Hematopoietic multipotent progenitor cell treated with erythropoietin and hydrocortisone succinate and interleukin-3 and kit ligand, for 15 days (in vitro differentiated cells): ENCODE data around the gene SOX12.
"Not testable (repeated sequence)": the region's sequence is repeated elsewhere in the genome, so short reads cannot be mapped to it uniquely, and the experiment has no call there.

Experiments used
- DNase-seq: peaks from one replicate; pipeline ENCODE4 v3.0.0-alpha.2; 2015; ENCODE audit warnings: low spot score

Gene SOX12

GRCh38 chr20:328975-329695, 3.8 kb downstream of the SOX12 start:
- DNase-seq = no peak

DNA sequence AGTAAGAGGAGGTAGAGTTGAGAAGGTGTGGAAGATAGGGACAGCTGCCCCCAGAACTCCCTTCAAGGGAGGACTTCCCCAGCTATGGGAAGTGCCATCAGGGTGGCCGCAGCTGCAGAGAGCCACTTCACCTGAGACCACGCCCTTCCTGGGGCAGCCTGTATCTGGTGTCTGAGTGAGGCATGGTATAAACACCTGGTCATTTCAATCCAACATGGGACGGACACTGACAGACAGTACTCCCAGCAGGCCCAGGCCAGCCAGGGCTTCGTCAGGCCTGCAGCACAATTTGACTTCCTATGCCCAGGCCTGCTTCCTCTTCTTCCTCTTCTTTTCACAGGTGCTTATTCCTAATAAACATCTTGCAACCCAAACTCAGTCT, 4.5 kb downstream of the SOX12 start:
- DNase-seq = no peak

DNA sequence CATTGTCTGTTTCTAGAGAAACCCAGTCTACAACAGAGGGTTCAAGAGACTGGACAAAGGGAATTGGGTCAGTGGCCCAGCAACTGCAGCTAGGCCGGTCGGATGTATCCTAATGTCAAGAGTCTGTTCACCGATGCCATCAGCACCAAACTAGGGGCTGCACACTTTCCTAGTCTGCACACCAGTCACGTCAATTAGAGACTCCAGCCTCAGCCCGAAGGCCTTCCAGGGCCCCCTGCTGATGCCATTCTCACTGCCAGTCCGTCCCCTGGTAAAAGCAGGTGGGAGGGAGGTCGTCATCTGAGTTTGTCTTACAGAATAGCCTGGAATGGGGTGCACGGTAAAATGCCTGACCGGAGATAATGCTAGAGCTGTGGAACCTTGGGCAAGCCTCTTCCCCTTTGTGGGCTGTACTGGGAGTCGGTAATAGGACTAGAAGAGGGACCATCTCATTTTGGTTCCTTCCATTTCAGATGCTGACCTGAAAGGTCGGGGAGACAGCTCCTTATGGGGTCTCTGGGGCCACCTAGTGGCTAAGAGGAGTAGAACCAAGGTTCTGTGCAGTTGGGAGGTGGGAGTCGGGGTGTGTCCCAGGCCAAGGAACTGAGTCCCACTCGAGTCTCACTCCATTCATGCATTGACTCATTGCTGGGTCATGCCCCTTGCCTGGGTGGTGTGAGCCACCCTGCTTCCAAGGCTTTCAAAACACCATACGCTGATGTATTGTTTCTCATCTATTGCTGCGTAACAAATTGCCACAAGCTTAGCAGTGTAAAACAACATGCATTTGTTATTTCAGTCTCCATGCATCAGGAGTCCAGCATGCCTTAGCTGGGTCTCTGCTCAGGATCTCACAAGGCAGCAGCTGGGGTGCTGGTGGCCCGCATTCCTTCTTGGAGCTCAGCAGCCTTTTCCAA, 5.1 kb downstream of the SOX12 start:
- peak; percentile 73 for DNase-seq

DNA sequence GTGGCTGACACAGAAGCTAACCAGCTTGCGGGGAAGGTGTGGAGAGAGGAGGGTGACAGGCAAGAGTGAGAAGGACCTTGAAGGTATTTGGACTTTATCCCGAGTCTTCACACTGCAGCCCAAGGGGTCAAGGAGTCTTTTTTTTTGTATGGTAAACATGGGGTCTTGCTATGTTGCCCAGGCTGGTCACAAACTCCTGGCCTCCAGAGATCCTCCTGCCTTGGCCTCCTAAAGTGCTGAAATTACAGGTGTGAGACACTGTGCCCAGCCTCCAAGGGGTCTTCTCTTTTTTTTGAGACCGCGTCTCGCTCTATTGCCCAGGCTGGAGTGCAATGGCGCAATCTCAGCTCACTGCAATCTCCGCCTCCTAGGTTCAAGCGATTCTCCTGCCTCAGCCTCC, 9.2 kb downstream of the SOX12 start:
- DNase-seq = no peak

- not testable (repeated sequence) for DNase-seq
Observed at GRCh38 chr20:336040-336439, 10.7 kb downstream of the SOX12 start.

DNA sequence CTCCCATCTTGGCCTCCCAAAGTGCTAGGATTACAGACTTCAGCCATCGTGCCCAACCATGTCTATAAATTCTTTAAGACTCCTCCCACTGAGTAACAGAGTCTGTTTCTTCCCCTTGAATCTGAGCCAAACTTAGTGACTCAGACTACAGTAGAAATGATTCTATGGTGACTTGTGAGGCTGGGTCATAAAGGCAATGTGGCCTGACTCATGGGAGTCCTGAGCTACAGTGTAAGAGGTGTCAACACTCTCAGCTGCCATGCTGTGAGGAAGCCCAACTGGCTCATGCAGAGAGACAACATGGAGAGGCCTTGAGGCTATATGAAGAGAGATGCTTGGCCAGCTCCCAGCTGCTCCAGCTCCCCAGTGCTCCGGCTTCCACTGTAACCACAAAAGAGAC, 16.3 kb downstream of the SOX12 start:
- DNase-seq = peak; percentile 33

GRCh38 chr20:343107-343506, 17.8 kb downstream of the SOX12 start:
- DNase-seq = no peak

DNA sequence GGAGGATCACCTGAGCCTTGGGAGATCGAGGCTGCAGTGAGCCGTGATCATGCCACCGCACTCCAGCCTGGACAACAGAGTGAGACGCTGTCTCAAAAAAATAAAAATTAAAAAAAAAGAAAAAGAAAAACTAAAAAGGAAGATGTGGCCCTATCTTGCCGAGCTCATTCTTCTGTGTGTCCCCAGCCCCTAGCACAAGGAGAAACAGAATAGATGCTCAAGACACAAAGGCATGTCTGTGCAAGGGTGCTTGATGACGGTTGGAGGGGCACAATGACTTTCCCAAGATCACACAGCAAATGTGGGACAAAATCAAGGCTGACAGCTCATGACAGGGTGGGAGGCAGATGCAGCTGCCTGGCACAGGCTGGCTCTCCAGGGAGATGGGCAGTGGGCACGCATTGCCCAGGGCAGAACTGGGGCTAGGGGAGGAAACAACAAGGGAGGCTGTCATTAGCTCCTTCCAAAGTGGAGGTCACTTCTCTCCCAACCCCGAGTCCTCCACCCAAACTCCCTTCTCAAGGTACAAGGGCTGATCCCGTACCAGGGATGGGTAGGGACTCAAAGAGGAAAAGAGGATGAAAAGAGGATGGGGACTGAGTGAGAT, 20.8 kb downstream of the SOX12 start:
- DNase-seq = no peak

DNA sequence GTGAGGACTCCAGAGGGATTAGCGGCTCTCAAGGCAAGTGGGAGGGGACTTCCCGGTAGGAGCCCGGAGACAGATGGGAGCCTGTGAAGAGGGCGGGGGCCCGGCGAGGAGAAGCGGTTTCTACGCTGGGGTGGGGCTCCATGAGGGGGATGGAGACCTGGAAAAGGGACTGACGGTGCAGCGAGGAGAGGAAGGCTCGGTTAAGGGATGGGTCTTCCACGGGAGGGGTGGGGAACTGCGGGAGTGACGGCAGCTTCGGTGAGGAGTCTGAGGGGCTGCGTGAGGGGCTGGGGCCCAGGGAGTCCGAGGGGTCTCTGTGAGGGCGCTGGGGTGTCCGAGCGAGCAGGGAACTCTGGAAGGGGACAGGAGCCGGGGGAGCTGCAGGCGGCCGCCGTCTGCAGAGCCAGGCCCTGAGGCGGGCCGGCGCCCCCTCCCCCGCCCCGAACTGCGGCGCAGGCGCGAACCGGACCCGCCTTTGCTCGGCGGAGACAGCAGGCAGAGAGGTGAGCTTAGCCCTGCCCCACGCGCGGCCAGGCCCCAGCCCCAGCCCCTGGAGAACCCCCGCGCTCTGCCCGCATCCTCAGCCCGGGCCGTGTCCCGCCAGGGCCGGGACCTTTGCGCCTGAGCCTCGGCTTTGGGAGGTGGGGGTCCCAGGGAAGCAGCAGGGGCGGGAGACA, 21.4 kb downstream of the SOX12 start, which contains the start of gene NRSN2:
Gene NRSN2, plus strand, starts transcription at position 472 of the 677 bp plus-strand sequence. CDS start 2,533 bp downstream, outside the sequence.
- no peak for DNase-seq

- no peak for DNase-seq
Observed at GRCh38 chr20:347317-347639, 21.9 kb downstream of the SOX12 start.

GRCh38 chr20:347640-348484, 22.5 kb downstream of the SOX12 start:
- DNase-seq = peak; percentile 34

GRCh38 chr20:348972-349841, 23.9 kb downstream of the SOX12 start:
- DNase-seq = no peak

GRCh38 chr20:353166-353565, 27.8 kb downstream of the SOX12 start:
- DNase-seq = no peak

DNA sequence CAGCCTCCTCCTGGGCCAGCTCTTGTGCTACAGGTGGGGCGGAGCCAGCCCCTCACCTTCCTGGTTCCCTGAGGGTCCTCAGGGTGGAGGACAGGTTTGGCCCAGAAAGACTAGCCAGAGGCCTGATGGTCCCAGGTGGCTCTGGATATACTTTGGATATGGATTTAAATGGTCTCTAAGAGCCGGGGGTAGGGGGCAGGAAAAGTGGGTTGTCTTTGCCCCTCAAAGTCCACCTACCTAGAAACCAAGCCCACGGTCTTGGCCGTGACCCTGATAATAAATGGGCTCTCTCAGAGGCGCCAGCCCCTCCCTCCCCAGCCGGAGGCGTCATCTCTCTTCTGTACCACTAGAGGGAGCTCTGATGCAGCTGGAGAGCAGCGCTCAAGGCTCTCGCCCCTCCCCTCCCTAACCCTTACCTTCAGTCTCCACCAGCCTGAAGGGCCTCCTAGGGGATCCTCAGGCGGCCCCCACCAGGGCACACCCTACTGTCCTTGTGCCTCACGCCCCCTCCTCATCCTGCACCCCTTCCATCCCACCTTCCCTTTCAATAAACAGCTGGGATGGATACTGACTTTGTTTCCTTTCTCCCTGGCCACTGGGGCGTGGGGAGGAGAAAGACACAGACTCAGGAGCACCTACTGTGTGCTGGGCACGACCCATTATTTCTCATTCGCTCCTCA, 29.1 kb downstream of the SOX12 start:
- DNase-seq = peak; percentile 86

GRCh38 chr20:356154-356553, 30.8 kb downstream of the SOX12 start:
- not testable (repeated sequence) for DNase-seq

GRCh38 chr20:356745-357144, 31.4 kb downstream of the SOX12 start:
- no peak for DNase-seq

GRCh38 chr20:358891-359555, 33.7 kb downstream of the SOX12 start:
- no peak for DNase-seq

DNA sequence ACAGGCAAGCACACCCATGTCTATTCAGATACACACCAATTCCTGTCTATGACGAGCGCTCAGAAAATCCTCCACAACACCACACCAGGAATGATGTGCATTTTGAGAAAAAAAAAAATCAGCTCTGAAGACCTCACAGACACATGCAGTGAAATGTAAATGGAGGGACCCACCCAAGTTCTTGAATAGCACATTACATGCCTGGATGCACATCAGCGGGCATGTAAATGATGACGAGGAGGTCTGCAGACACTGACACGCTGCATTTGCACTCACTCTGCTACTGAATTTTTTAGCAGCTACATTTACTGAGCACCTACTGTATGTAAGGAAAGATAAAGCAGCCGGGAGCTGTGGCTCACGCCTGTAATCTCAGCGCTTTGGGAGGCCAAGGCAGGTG, 36.2 kb downstream of the SOX12 start:
- no peak for DNase-seq
